Measurements from ENCODE around the gene ALDOC.

The ALDOC gene

DNA sequence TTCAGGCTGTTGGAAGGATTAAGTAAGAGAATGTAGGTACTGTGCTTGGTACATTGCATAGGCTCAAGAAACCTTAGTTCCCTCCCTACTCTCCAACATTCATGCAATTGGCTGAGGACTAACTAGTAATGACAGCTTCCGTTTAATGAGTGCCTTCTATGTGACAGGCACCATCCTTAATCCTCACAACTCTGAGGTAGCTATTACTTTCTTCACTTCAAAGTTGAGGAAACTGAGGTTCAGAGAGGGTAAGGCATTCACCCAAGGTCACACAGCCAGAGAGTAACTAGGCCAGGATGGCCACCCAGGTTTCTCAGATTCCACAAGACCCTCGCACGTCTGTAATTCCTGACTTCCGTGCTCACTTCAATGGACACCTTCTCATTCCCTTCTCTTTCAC is 46.4 kb downstream of the ALDOC start:
- DNase-seq, result no peak

DNA sequence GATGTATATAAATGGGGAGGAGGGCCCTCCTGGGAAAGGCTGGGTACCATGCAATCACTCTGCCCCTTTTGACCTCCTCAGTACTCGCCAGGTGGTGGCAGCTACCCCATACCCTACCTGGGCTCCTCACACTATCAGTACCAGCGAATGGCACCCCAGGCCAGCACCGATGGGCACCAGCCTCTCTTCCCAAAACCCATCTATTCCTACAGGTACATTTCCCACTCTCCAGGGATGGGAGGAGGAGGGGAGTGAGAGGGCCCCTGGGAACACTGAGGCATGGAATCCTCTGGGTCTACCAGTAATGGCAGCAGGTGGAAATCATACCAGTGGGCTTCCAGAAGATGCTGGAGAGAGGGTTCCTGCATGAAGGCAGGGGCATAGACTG is 47.7 kb downstream of the ALDOC start:
- no peak for DNase-seq

DNA sequence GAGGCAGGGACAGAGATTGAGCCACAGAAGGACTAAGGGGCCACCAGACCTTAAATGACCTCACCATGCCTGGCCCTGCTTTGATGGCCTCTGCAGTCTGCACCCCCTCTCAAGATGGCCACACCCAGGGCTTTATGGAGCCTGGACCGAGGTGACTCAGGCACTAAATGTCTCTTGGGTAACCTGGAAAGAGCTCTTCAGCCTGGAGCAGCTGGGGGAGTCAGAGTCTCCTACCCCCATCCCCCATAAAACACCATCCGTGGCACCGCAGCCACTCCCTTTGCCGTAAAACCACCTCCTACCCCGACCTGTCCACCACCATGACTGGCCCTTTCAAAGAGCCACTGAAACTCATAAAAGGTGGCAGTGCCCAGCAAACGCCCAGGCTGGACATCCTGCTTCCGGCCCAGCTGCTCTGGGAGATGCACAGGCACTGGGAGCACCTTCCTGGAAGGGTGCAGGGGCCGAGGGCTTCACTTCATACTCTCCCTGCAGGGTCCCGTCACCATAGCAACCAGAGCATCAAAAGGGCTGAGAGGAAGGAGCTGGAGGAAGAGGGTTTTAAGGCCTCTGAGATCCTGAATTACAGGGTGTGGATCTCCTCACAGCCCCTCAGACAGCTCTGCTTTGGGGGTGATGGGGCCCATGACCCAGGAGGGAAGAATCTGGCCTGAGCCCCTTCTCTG is 48.2 kb downstream of the ALDOC start:
- no peak for DNase-seq

DNA sequence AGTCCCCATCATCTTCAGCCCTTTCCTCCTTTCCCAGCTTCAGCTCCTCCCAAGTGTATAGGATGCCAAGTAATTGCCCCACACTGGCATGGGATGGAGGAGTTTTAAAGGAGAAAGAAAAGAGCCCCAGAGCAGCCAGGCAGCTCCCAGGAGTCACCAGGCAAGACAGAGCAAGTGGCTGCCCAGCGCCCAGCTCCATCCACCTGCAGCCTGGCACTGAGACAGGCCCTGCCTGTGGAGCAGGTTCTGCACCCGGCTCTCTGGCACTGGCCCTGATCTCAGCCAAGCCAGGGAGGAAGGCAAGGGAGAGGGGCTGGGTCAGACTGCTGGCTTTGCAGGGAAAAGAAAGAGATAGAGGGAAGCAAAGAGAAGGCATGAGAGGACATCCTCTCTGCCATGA is 48.8 kb downstream of the ALDOC start:
- no peak for DNase-seq

DNA sequence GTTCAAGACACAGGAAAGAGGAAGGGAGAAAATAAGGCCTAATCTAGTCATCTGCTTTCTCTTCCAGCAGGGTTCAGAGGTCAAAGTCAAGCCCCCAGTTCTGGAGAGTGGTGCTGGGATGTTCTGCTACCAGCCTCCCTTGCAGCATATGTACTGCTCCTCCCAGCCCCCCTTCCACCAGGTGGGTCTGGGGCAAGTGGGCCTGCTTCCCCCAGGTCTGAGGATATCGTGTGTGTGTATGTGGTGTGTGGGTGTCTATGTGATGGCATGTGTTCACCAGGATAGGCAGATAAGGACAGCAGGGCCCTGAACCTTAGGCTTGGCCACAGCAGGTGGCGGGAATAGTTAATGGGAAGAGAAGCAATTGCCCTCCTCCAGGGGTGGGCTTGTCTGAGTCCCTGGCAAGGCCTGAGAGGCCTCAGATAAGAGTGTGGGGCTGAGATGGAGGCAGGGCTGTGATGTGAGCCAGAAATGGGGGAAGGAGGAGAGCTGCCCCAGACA is 49.5 kb downstream of the ALDOC start:
- no peak for DNase-seq

DNA sequence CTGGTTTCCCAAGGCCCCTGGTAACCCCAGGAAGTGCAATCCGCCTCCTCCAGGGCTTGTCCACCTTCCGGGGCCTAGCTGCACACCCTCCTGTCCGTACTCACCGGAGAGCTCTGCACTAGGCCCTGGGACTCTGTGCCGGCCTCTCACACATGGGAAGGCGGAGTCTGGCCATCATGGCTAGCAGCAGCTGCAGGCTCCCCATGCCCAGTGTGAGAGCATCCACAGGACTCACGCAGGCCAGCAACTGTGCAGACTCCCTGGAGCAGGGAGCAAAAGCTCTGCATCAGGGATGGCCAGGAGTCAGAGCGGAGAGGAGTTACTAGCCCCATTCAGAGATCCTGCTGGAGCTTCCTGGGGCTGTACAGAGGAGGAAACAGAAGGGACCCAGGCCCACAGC is 50.3 kb downstream of the ALDOC start:
- DNase-seq, result no peak

DNA sequence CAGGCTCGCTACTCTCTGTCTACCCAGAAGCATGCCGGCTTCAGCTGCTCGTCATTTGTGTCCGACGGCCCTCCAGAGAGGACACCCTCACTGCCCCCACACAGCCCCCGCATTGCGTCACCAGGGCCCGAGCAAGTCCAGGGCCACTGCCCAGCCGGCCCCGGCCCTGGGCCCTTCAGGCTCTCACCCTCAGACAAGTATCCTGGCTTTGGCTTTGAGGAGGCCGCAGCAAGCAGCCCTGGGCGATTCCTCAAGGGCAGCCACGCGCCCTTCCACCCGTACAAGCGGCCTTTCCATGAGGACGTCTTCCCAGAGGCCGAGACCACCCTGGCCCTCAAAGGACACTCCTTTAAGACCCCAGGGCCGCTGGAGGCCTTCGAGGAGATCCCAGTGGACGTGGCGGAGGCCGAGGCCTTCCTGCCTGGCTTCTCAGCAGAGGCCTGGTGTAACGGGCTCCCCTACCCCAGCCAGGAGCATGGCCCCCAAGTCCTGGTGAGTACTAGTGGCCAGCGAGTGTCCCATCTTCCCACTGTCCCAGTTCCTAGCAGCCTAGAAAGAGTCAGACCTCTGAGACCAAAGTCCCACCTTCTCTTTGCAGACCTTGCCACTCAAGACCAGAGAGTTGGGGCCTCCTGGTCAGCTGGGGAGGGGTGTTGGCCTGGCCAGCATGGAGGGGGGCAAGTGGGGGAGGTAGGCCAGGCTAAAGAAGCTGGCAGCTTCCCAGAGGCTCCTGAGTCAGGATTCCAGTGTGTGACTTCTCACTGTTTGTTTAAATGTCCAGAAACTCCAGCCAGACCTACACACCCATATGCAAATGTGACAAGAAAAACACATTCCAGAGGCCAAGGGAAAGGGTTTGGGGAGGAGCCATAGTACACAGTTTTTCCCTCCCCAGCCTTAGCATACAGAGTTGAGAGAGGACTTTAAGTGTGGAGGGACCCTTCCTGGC is 51.9 kb downstream of the ALDOC start:
- DNase-seq, result no peak

DNA sequence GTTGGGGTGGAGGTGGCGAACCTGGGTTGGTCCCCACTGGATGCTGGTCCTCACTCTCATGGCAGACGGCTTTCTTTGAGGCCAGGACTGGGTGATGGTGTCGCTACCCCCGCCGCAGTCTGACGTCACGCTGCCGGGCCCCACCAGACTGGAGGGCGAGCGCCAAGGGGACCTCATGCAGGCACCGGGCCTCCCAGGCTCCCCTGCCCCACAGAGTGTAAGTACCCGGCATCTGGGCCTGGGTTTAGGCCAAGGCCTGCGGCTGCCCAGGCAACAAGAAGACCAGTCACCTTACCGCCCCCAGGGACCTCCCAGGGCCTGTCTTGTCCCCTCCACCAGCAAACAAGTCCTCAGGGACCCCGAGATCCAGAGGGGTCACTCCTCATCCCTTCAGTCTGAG is 52.8 kb downstream of the ALDOC start:
- no peak for DNase-seq

DNA sequence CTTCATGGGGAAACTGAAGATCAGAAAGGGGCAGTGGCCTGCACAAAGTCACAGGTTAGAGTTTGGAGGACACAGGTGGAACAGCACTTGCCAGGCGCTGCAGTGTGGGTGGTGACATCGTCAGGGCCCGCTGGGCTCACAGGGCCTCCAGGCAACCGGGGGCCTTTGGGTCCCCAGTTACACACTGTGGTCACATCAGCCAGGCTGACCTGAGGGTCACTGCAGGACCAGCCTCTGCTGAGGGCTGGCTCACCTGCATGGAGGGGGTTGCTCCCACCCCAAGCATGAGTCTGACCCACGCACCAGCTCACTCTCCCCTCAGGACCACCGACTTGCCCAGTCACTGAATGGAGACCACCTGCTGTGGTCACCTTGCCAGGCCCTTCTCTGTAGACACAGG is 53.5 kb downstream of the ALDOC start:
- DNase-seq, result no peak

All from NCI-H510A treated with DMSO at 0.1 percent for 48 hours (cell line).